NCI-H2227 (cell line): ENCODE results near the gene NPS.

Experiments used
- DNase-seq: peaks from one replicate; lab custom pipeline; 2025; ENCODE audit not compliant: unreplicated experiment; lab: John Stamatoyannopoulos, UW

The NPS gene

GRCh38 chr10:127556916-127557315 lies 7.8 kb downstream of the NPS start:
- DNase-seq = no peak

- DNase-seq = no peak
Measured at GRCh38 chr10:127561647-127562046, 12.5 kb downstream of the NPS start.

- no peak for DNase-seq
Measured at GRCh38 chr10:127563718-127564553, 14.8 kb downstream of the NPS start.

- DNase-seq = no peak
Measured at GRCh38 chr10:127564644-127565043, 15.5 kb downstream of the NPS start.

GRCh38 chr10:127565583-127565982 lies 16.5 kb downstream of the NPS start:
- DNase-seq = no peak

- no peak for DNase-seq
Measured at GRCh38 chr10:127569210-127569609, 20.1 kb downstream of the NPS start.

GRCh38 chr10:127570036-127570435 lies 20.9 kb downstream of the NPS start:
- DNase-seq = no peak

GRCh38 chr10:127571386-127571785 lies 22.3 kb downstream of the NPS start:
- DNase-seq = no peak

GRCh38 chr10:127576051-127576450 lies 26.9 kb downstream of the NPS start:
- no peak for DNase-seq

GRCh38 chr10:127576740-127577161 lies 27.6 kb downstream of the NPS start:
- no peak for DNase-seq

- no peak for DNase-seq
Measured at GRCh38 chr10:127577376-127578258, 28.5 kb downstream of the NPS start.

- no peak for DNase-seq
Measured at GRCh38 chr10:127578259-127578960, 29.3 kb downstream of the NPS start.

- no peak for DNase-seq
Measured at GRCh38 chr10:127578961-127579305, 29.8 kb downstream of the NPS start.

- DNase-seq = no peak
Measured at GRCh38 chr10:127579640-127580039, 30.5 kb downstream of the NPS start.

GRCh38 chr10:127580822-127581221 lies 31.7 kb downstream of the NPS start:
- no peak for DNase-seq

- DNase-seq = no peak
Measured at GRCh38 chr10:127585519-127586023, 36.5 kb downstream of the NPS start.

GRCh38 chr10:127587668-127588365 lies 38.7 kb downstream of the NPS start:
- no peak for DNase-seq

- DNase-seq = no peak
Measured at GRCh38 chr10:127592586-127592985, 43.5 kb downstream of the NPS start.

GRCh38 chr10:127600479-127600878 lies 51.4 kb downstream of the NPS start:
- no peak for DNase-seq
